GM12891 (cell line): Measurements from ENCODE around the gene ZNF264. TPM values are rescaled to one million over a fixed set of nuclear protein-coding genes. Genes with fewer than 3 reads are reported as not detected.
"Not testable (repeated sequence)": the region's sequence is repeated elsewhere in the genome, so short reads cannot be mapped to it uniquely, and the experiment has no call there.

Source experiments
- DNase-seq: peaks from one replicate; pipeline ENCODE4 v3.0.0; 2011; ENCODE audit warnings: low spot score; ENCODE audit not compliant: insufficient read length
- FAIRE-seq: peaks from 2 replicates; lab custom pipeline; 2011; peaks lifted over from hg19 to GRCh38; lab: Jason Lieb, UNC
- PAX5 ChIP-seq: IDR thresholded peaks from 2 replicates; pipeline ENCODE4 v1.6.1; 2011; ENCODE audit warnings: low read length, moderate library complexity, mild to moderate bottlenecking; ENCODE audit not compliant: insufficient read depth, severe bottlenecking
- POLR2A ChIP-seq: IDR thresholded peaks from 2 replicates; pipeline ENCODE4 v1.6.1; 2011; ENCODE audit warnings: low read depth, low read length, control low read depth
- POLR2AphosphoS5 ChIP-seq: IDR thresholded peaks from 2 replicates; pipeline ENCODE4 v1.6.1; 2011; ENCODE audit warnings: low read depth, low read length, control low read depth
- POU2F2 ChIP-seq: IDR thresholded peaks from 2 replicates; pipeline ENCODE4 v1.6.1; 2011; ENCODE audit warnings: low read depth, mild to moderate bottlenecking, control low read depth, low read length, moderate library complexity
- SPI1 ChIP-seq: IDR thresholded peaks from 2 replicates; pipeline ENCODE4 v1.6.1; 2011; ENCODE audit warnings: low read depth, low read length, control low read depth
- TAF1 ChIP-seq: IDR thresholded peaks from 2 replicates; pipeline ENCODE4 v1.6.1; 2011; ENCODE audit warnings: low read depth, low read length, control low read depth
- polyA plus RNA-seq: library from polyadenylated mRNA; unstranded; fragments of >200 nt; gene quantifications from one replicate; pipeline ENCODE4 v1.2.1, GENCODE V29; 2012; ENCODE audit warnings: low read depth, missing spikeins, inconsistent platforms; ENCODE audit not compliant: missing spikeins

Gene ZNF264
- 6.1 TPM for polyA plus RNA-seq

DNA sequence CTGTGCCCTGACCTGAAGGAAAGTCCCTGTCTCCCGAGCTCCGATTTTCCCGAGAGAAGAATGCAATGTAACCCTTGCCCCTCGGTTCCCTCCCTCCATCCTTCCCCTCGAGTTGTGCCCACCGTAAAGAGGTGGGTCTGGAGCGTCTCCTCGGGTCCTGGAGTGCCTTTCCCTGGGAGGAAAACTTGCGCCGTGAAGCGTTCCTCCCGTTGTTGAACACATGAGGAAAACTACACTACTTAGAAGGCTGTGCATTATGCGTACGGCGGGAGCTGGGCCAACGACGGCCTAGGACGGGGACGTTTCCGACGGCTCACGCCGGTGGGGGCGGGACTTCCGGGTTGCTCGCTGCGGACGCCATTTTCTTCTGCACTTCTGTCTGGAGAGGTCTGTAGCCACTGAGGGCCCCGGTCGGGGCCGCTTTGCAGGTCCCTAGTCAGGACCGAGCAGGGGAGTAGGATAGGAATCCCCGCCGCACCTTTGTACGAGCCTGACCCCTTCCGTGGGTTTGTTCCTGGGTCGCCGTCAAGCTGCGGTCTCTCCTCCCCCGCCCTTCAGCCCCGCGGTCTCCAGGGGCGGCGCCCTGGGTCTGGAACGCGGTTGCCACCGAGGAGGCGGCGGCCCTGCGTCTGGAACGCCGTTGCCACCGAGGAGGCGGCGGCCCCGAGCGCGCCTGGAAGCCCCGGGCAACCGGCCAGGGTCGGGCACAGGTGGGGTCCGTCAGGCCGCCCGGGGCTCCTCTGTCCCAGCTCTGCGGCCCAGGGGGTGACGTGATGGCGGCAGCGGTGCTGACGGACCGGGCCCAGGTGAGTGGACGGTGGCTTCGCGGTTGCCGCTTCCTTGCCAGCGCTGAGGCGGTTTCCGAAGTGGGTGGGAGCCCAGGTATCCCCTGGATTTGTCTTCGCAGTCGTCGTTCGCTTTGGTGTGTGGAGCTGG, at the start of gene ZNF264:
TSS of gene ZNF264 (plus strand) at position 360 of the 936 bp plus-strand sequence. CDS start at position 774, 414 bp downstream.
- FAIRE-seq (peak; percentile 92), DNase-seq (peak; percentile 89)
- TF ChIP-seq POU2F2, result peak; percentile 50; the same call in 1 of the 2 replicates
- TF ChIP-seq TAF1, result peak; percentile 86
- peak; percentile 82 for TF ChIP-seq POLR2AphosphoS5
- peak; percentile 82 for TF ChIP-seq POLR2A
- 0 out of 2 replicates have a peak, but pooled peaks have one; percentile 27 for TF ChIP-seq SPI1
- TF ChIP-seq PAX5, result no peak

DNA sequence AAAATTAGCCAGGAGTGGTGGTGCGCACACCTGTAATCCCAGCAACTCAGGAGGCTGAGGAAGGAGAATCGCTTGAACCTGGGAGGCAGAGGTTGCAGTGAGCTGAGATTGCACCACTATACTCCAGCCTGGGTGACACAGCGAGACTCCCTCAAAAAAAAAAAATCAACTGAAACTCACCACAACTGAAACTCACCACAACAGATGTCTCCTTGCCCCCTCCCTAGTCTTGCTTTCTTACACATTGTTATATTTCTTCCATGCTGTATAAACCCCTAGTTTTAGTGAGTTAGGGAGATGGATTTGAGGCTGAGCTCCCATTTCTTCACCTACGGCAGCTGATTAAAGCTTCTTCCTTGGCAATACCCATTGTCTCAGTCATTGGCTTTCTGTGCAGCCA, 49.6 kb upstream of the ZNF264 start:
- TF ChIP-seq POU2F2 (no peak), POLR2A (no peak), POLR2AphosphoS5 (no peak), PAX5 (no peak), TAF1 (no peak), SPI1 (no peak)
- no peak for DNase-seq
- no peak for FAIRE-seq

DNA sequence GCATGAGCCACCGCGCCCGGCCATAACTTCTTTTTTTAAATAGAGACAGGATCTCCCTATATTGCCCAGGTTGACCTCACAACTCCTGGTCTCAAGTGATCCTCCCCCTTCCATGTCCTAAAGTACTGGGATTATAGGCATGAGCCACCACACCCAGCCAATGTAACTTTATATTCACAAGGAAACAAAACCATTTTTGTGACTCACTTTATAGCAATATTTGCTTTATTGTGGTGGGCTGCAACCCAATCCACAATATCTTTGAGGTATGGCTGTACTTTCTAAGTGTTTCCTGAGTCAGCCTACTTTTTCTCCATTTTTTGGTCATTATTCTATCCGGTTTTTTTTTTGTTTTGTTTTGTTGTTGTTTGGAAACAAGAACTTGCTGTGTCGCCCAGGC, 38.4 kb upstream of the ZNF264 start:
- TF ChIP-seq POLR2AphosphoS5 (no peak), SPI1 (no peak), POLR2A (no peak), TAF1 (no peak), POU2F2 (no peak), PAX5 (no peak)
- no peak for FAIRE-seq
- DNase-seq, result no peak

DNA sequence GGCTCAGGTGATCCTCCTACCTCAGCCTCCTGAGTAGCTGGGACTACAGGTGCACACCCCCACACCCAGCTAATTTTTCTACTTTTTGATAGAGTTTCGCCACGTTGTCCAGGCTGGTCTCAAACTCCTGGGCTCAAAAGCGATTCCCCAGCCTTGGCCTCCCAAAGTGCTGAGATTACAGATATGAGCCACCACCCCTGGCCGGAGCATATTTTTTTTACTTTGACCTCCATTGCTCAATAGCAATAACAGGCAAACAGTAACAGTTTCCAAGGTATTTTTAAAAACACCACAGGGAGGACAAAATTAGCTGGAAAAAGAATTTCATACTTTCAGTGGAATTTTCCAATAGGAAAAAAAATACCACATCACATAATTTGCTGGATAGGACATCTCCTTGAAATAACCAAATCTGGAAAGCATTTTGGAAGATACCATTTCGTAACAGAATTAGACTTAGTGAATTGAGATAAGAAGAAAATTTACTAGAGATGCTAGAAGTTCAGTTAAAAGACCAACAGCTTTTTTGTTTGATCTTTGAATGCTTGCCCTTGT, 29.2 kb upstream of the ZNF264 start:
- DNase-seq, result no peak
- no peak for FAIRE-seq
- TF ChIP-seq POLR2A (no peak), POU2F2 (no peak), POLR2AphosphoS5 (no peak), PAX5 (no peak), SPI1 (no peak), TAF1 (no peak)

DNA sequence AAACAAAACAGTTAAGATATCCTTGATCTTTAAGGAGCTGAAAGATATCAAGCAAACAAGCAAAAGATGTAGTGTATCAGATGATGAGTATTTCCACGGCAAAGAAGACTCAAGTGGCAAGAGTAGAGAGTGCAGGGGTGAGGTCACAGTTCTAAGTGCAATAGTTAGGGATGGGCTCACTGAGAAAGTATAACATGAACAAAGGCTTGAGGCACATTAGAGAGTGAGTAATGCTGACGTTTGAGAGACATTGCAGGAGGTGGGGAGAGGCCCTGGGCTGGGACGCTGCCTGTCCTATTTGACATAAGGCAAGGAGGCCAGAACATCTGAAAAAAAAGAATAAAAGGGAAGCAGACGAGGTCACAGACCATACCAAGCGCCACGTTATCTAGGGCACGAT, 25.5 kb upstream of the ZNF264 start:
- no peak for DNase-seq
- no peak for TF ChIP-seq POLR2AphosphoS5
- no peak for TF ChIP-seq POU2F2
- no peak for TF ChIP-seq TAF1
- no peak for TF ChIP-seq PAX5
- TF ChIP-seq POLR2A, result no peak
- no peak for TF ChIP-seq SPI1
- FAIRE-seq, result no peak

DNA sequence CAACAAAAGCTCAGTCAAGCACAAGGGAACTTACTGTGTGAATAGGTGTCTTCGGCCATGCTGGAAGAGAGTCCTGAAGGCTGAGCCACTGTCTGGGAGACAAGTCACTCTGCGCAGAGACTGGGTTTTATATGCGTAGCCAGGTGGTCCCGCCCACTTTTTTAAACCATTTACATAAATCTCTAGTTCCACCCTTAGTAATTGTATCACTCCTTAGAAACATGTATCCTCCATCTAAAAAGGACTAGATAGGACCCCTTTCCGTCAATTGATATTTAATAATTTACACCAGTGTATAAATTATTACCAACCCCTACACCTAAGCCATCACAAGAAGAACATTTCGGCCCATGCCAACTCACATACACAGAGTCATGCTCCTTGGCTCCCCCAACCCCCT, 23.9 kb upstream of the ZNF264 start, which contains the start of gene DUXA:
TSS of gene DUXA (minus strand) at position 101 of the 400 bp plus-strand sequence. CDS start at position 59, 42 bp downstream.
- no peak for DNase-seq
- no peak for FAIRE-seq
- TF ChIP-seq POU2F2 (no peak), POLR2A (no peak), TAF1 (no peak), PAX5 (no peak), SPI1 (no peak), POLR2AphosphoS5 (no peak)

DNA sequence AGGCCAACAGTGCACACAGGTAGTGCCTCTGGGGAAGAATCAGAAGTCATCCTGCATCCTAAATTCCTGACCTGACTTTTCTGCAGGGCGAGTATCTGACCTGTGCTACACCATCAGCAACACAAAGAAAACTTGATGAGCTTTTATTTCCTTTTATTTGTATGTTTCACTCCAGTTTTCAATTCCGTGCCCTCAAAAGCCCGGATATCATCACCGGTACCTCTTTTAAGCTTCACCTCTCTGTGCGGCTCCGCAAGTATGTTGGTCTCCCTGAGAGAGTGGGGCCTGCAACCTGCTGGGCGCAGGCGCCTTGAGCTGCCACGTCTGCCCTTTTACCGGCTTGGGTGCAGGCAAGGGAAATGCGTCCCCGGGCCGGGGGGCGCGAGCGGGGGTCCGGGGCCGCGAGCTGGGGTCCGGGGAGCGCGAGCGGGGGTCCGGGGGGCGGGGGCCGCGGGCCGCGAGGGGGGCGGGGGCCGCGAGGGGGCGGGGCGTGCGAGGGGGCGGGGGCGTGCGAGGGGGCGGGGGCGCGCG, 19.7 kb upstream of the ZNF264 start:
- peak; percentile 36 for DNase-seq
- no peak for FAIRE-seq
- TF ChIP-seq POLR2A (no peak), TAF1 (no peak), PAX5 (no peak), SPI1 (no peak), POU2F2 (no peak), POLR2AphosphoS5 (no peak)

DNA sequence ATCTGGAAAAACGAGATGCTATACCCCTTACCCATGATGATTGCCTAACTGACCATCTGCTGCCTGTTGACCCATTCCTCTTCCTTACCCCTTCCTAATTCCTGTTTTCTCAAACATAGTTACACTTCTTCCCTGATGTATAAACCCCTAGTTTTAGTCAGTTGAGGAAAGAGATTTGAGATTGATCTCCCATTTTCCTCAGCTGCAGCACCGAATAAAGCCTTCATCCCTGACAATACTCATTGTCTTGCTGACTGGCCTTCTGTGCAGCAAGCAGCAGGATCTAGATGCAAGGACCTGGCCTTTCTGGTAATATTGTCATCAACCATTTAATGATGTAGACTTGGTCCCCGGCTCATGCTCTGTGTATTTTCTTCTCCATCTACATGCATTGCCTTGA, 999 bp upstream of the ZNF264 start:
- peak; percentile 9 for FAIRE-seq
- TF ChIP-seq SPI1 (no peak), TAF1 (no peak), PAX5 (no peak), POLR2A (no peak), POLR2AphosphoS5 (no peak), POU2F2 (no peak)
- DNase-seq, result no peak

DNA sequence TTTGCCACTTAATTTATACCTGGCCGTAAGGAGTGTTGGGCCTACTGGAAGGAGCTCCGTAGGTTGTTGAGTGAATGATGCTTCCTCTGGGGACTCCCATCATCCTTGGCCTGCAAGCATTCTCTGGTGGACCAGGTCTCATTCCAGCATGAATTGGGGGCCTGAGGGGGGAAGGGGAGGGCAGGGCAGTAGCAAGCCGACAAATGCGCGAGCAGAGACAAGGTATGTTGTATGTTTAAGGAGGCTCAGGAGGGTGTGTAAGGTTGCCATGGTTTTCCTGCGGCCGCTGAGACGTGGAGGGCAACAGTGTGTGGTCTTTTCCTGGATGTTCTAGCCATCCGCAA, 749 bp downstream of the ZNF264 start:
- TF ChIP-seq POU2F2, result no peak
- TF ChIP-seq SPI1, result no peak
- TF ChIP-seq POLR2A, result no peak
- no peak for TF ChIP-seq TAF1
- no peak for TF ChIP-seq PAX5
- FAIRE-seq, result no peak
- no peak for DNase-seq

DNA sequence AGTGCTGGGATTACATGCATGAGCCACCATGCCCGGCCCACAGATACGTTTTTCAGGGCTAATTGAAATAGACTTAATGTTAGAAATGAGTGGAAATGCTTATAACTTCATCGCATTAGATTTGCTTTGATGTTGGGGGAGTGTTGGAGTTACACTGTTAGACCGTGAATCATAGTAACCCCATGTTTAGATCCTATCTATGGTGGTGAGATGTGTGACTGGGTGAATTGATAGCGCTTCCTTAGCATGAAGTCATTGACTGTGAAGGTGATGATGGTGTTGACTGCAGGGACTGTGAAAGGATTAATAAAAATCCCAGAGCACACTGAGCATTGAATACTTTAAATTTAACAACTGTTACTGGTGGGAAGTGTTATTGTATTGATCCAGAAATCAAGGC, 1.7 kb downstream of the ZNF264 start:
- TF ChIP-seq POLR2A (no peak), SPI1 (no peak), PAX5 (no peak), TAF1 (no peak)
- no peak for DNase-seq
- no peak for FAIRE-seq

DNA sequence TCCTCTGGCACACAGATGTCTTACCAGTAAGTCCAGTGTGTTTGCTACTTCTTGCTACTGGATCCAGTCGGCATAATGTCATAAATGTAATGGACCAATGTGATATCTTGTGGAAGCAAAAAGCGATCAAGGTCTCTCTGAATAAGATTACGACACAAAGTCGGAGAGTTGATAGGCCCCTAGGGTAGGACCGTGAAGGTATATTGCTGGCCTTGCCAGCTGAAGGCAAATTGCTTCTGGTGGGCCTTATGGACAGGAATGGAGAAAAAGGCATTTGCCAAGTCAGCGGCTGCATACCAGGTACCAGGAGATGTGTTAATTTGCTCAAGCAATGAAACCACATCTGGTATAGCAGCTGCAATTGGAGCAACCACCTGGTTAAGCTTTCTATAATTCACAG, 6.6 kb downstream of the ZNF264 start:
- not testable (repeated sequence) for FAIRE-seq, DNase-seq
